Measurements from ENCODE around the gene PLEK. TPM values are rescaled to one million over a fixed set of nuclear protein-coding genes. Genes with fewer than 3 reads are reported as not detected.

Gene PLEK
- total RNA-seq, 1 experiment from 2014 or later: not detected

DNA sequence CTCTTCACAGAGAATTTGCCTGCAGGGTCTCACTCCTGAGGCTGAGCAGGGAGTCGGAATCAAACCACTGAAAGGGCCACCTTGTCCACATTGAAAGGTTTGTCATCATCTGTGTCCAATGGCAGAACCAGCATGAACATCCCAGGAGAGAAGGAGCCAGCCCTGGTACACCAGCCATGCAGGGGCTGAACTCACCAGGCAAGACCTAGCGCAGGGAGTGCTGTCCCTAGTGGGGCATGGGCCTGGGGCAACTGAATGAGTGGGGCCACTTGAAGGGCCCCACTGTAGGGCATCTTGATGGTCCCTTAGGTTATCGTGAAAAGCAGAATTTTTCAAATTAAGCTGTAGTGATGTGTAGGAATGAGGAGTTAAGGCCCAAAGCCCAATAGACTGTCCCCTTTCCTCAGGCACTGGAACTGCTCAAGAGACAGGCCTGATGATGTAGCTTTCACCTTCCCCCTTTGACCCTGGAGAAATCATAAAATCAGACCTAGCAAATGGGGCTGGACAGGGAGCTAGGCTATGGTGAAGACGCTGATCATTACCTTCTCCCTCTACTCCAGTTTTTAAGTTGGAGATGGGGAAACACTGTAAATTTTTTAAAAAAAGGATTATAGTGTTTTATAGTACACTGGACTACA is 8.4 kb upstream of the PLEK start:
- TF ChIP-seq, protein P1, sequence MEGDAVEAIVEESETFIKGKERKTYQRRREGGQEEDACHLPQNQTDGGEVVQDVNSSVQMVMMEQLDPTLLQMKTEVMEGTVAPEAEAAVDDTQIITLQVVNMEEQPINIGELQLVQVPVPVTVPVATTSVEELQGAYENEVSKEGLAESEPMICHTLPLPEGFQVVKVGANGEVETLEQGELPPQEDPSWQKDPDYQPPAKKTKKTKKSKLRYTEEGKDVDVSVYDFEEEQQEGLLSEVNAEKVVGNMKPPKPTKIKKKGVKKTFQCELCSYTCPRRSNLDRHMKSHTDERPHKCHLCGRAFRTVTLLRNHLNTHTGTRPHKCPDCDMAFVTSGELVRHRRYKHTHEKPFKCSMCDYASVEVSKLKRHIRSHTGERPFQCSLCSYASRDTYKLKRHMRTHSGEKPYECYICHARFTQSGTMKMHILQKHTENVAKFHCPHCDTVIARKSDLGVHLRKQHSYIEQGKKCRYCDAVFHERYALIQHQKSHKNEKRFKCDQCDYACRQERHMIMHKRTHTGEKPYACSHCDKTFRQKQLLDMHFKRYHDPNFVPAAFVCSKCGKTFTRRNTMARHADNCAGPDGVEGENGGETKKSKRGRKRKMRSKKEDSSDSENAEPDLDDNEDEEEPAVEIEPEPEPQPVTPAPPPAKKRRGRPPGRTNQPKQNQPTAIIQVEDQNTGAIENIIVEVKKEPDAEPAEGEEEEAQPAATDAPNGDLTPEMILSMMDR (IDR thresholded peaks at IDR 0.05; ENCODE audit: unreplicated experiment): no peak
- CTCF ChIA-PET: interaction anchor here (0.9 kb wide), 1 partner anchor 54 kb away, joined by 3 read pairs; no protein-coding TSS in a partner anchor
- Mint-ChIP-seq H3K9me3 (ENCODE audit: low read depth, unreplicated experiment) (no peaks in the 10 kb centered on the region), H3K4me3 (ENCODE audit: low read depth, unreplicated experiment) (no peak overlapping the region), H3K36me3 (ENCODE audit: insufficient read depth, unreplicated experiment) (no peaks in the 10 kb centered on the region), H3K4me1 (ENCODE audit: low read depth, unreplicated experiment) (no peaks in the 10 kb centered on the region), H3K27me3 (ENCODE audit: unreplicated experiment) (peaks cover 13% of the 10 kb centered on the region), H3K27ac (ENCODE audit: unreplicated experiment) (no peak overlapping the region)
- no TSS peak for BruUV-seq (replicated peaks)
- DNase-seq: no peak
- intact Hi-C loops (cut with micrococcal nuclease; ENCODE audit: unreplicated experiment): no loop called here

DNA sequence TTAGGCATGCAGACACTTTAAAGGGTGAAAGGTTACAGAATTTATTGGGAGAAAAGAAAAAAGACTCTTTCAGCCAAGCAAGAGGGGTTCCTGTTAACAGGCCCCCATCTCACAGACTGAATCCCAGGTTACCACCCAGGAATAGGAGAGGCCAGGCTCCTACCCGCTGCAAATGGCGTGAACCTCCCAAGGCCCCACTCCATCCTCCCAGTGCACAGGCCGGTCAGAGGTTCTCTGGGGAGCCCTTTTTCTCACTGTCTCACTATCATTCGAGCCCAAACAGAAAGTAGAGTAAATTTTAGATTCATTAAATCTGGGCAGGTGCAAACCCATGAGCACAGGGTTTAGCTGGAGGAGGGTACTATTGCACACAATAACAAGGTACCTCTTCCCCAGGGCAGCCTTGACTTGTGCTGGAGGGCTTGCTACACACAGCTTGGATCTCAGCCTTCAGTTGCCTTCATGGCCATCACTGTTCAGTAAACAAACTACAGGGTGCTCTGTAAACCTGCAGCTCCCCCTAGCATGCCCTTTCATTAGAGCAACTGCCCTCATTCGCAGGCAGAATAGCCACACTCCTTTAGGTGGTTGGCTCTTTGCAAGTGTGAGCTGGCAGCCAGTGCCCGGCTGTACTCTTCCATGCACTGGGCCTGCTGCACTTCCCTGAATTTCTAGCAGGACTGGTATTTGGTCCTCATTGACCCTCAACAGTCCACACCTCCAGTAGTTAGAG is 7.3 kb upstream of the PLEK start:
- BruUV-seq (replicated peaks): no TSS peak
- Mint-ChIP-seq H3K27me3 (ENCODE audit: unreplicated experiment) (peaks cover 3% of the 10 kb centered on the region), H3K27ac (ENCODE audit: unreplicated experiment) (no peak overlapping the region), H3K4me3 (ENCODE audit: low read depth, unreplicated experiment) (no peak overlapping the region), H3K4me1 (ENCODE audit: low read depth, unreplicated experiment) (no peaks in the 10 kb centered on the region), H3K36me3 (ENCODE audit: insufficient read depth, unreplicated experiment) (peaks cover 5% of the 10 kb centered on the region), H3K9me3 (ENCODE audit: low read depth, unreplicated experiment) (no peaks in the 10 kb centered on the region)
- intact Hi-C loops (cut with micrococcal nuclease; ENCODE audit: unreplicated experiment): no loop called here
- CTCF ChIA-PET: no interaction called here
- TF ChIP-seq, protein P1 (IDR thresholded peaks at IDR 0.05; ENCODE audit: unreplicated experiment): no peak
- DNase-seq: peak; percentile 35

DNA sequence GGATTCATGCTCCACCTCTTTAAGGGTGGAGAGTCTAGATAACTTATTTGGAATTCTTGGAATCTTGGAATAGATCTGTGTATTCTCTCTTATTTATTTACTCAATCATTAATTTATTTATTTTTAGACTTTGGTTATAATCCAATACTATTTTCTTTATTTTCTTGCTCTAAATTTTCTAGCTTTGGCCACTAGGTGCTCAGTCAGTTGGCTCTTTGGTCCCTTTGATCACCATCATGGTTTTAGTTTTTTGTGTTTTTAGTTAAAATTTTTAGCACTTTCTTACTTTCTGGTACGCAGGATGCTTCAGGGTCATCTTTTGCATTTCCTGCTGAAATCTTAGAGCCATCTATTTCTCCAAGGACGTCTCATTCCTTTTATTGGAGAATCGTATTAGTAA is 5.2 kb upstream of the PLEK start:
- H3K27ac Mint-ChIP-seq (ENCODE audit: unreplicated experiment): no peak overlapping the region
- H3K4me3 Mint-ChIP-seq (ENCODE audit: low read depth, unreplicated experiment): no peak overlapping the region
- no peaks in the 10 kb centered on the region for H3K9me3 Mint-ChIP-seq (ENCODE audit: low read depth, unreplicated experiment)
- CTCF ChIA-PET: no interaction called here
- BruUV-seq (replicated peaks): no TSS peak
- intact Hi-C loops (cut with micrococcal nuclease; ENCODE audit: unreplicated experiment): loop anchor here (5.0 kb wide), 1 partner anchor 82 kb away; no protein-coding TSS in a partner anchor
- H3K36me3 Mint-ChIP-seq (ENCODE audit: insufficient read depth, unreplicated experiment): peaks cover 5% of the 10 kb centered on the region
- H3K4me1 Mint-ChIP-seq (ENCODE audit: low read depth, unreplicated experiment): no peaks in the 10 kb centered on the region
- TF ChIP-seq, protein P1 (IDR thresholded peaks at IDR 0.05; ENCODE audit: unreplicated experiment): no peak
- DNase-seq: no peak
- no peaks in the 10 kb centered on the region for H3K27me3 Mint-ChIP-seq (ENCODE audit: unreplicated experiment)

GRCh38 chr2:68362069-68362468 is 3.0 kb upstream of the PLEK start:
- CTCF ChIA-PET: no interaction called here
- no peaks in the 10 kb centered on the region for H3K4me1 Mint-ChIP-seq (ENCODE audit: low read depth, unreplicated experiment)
- H3K9me3 Mint-ChIP-seq (ENCODE audit: low read depth, unreplicated experiment): no peaks in the 10 kb centered on the region
- H3K36me3 Mint-ChIP-seq (ENCODE audit: insufficient read depth, unreplicated experiment): peaks cover 5% of the 10 kb centered on the region
- no peaks in the 10 kb centered on the region for H3K27me3 Mint-ChIP-seq (ENCODE audit: unreplicated experiment)
- no peak overlapping the region for H3K27ac Mint-ChIP-seq (ENCODE audit: unreplicated experiment)
- no peak overlapping the region for H3K4me3 Mint-ChIP-seq (ENCODE audit: low read depth, unreplicated experiment)
- BruUV-seq (replicated peaks): no TSS peak
- intact Hi-C loops (cut with micrococcal nuclease; ENCODE audit: unreplicated experiment): loop anchor here (5.0 kb wide), 1 partner anchor 80 kb away; no protein-coding TSS in a partner anchor
- TF ChIP-seq, protein P1 (IDR thresholded peaks at IDR 0.05; ENCODE audit: unreplicated experiment): peak; percentile 68
- peak; percentile 72 for DNase-seq
